H9 (cell line): ENCODE results near the gene FBXW4. TPM values are rescaled to one million over a fixed set of nuclear protein-coding genes. Genes with fewer than 3 reads are reported as not detected.

Source experiments
- DNase-seq: peaks from one replicate; pipeline ENCODE4 v3.0.0-alpha.2; 2017
- H2AFZ ChIP-seq: one replicate; pipeline ENCODE4 v1.6.1; 2013; ENCODE audit warnings: mild to moderate bottlenecking, low read length, control low read depth, moderate library complexity
- H2AK5ac ChIP-seq: 2 replicates; pipeline ENCODE4 v1.6.1; 2013; ENCODE audit warnings: low read length, control low read depth, mixed read lengths; ENCODE audit not compliant: insufficient read length
- H2BK120ac ChIP-seq: one replicate; pipeline ENCODE4 v1.6.1; 2013; ENCODE audit warnings: low read depth, mild to moderate bottlenecking, low read length, control low read depth, inconsistent platforms; ENCODE audit not compliant: poor library complexity, severe bottlenecking
- H2BK12ac ChIP-seq: 2 replicates; pipeline ENCODE4 v1.6.1; 2013; ENCODE audit warnings: low read length, control low read depth, mixed read lengths, low read depth; ENCODE audit not compliant: insufficient read length
- H2BK15ac ChIP-seq: 2 replicates; pipeline ENCODE4 v1.6.1; 2013; ENCODE audit warnings: low read depth, low read length, control low read depth
- H2BK20ac ChIP-seq: one replicate; pipeline ENCODE4 v1.6.1; 2013; ENCODE audit warnings: low read depth, mild to moderate bottlenecking, low read length, control low read depth, inconsistent platforms; ENCODE audit not compliant: poor library complexity, severe bottlenecking
- H2BK5ac ChIP-seq: 2 replicates; pipeline ENCODE4 v1.6.1; 2013; ENCODE audit warnings: low read length, control low read depth, mixed read lengths; ENCODE audit not compliant: insufficient read length
- H3K14ac ChIP-seq: 2 replicates; pipeline ENCODE4 v1.6.1; 2013; ENCODE audit warnings: low read length, control low read depth; ENCODE audit not compliant: insufficient read depth
- H3K18ac ChIP-seq: 2 replicates; pipeline ENCODE4 v1.6.1; 2013; ENCODE audit warnings: low read depth, mild to moderate bottlenecking, mixed read lengths, low read length, control low read depth; ENCODE audit not compliant: insufficient read length
- H3K23ac ChIP-seq: 2 replicates; pipeline ENCODE4 v1.6.1; 2013; ENCODE audit warnings: low read length, control low read depth, mixed read lengths, low read depth; ENCODE audit not compliant: insufficient read length
- H3K23me2 ChIP-seq: 2 replicates; pipeline ENCODE4 v1.6.1; 2013; ENCODE audit warnings: low read depth, mild to moderate bottlenecking, mixed read lengths, low read length, control low read depth; ENCODE audit not compliant: insufficient read length, poor library complexity, severe bottlenecking
- H3K27ac ChIP-seq: 2 replicates; pipeline ENCODE4 v1.5.1; 2013; ENCODE audit warnings: low read length, control low read depth, mixed read lengths, low read depth; ENCODE audit not compliant: insufficient read length
- H3K27me3 ChIP-seq: 2 replicates; pipeline ENCODE4 v1.6.1; 2013; ENCODE audit warnings: low read length, control low read depth, inconsistent platforms; ENCODE audit not compliant: insufficient read depth
- H3K4ac ChIP-seq: 2 replicates; pipeline ENCODE4 v1.6.1; 2013; ENCODE audit warnings: low read depth, mild to moderate bottlenecking, control low read depth, inconsistent platforms, low read length, moderate library complexity
- H3K4me1 ChIP-seq: 2 replicates; pipeline ENCODE4 v1.6.1; 2013; ENCODE audit warnings: low read length, control low read depth, inconsistent platforms; ENCODE audit not compliant: insufficient read depth
- H3K4me2 ChIP-seq: 2 replicates; pipeline ENCODE4 v1.6.1; 2013; ENCODE audit warnings: low read length, control low read depth, mixed read lengths; ENCODE audit not compliant: insufficient read length, insufficient read depth
- H3K56ac ChIP-seq: 2 replicates; pipeline ENCODE4 v1.6.1; 2013; ENCODE audit warnings: low read depth, mild to moderate bottlenecking, mixed read lengths, low read length, control low read depth; ENCODE audit not compliant: insufficient read length
- H3K79me1 ChIP-seq: 2 replicates; pipeline ENCODE4 v1.6.1; 2013; ENCODE audit warnings: low read depth, mild to moderate bottlenecking, moderate library complexity, low read length, control low read depth, inconsistent platforms; ENCODE audit not compliant: insufficient read depth, poor library complexity, severe bottlenecking
- H3K79me2 ChIP-seq: 2 replicates; pipeline ENCODE4 v1.6.1; 2013; ENCODE audit warnings: low read length, control low read depth, inconsistent platforms; ENCODE audit not compliant: insufficient read depth
- H3K9ac ChIP-seq: 2 replicates; pipeline ENCODE4 v1.6.1; 2013; ENCODE audit warnings: low read length, control low read depth, mixed read lengths; ENCODE audit not compliant: insufficient read length; ENCODE audit errors: extremely low read depth
- H3K9me3 ChIP-seq: one replicate; pipeline ENCODE4 v1.6.1; 2013; ENCODE audit warnings: low read depth, low read length, inconsistent platforms; ENCODE audit not compliant: control insufficient read depth
- H3T11ph ChIP-seq: one replicate; pipeline ENCODE4 v1.6.1; 2013; ENCODE audit warnings: mild to moderate bottlenecking, low read length, control low read depth, inconsistent platforms
- H4K20me1 ChIP-seq: one replicate; pipeline ENCODE4 v1.6.1; 2013; ENCODE audit not compliant: control insufficient read depth, insufficient read length, insufficient read depth
- H4K5ac ChIP-seq: 2 replicates; pipeline ENCODE4 v1.6.1; 2013; ENCODE audit warnings: low read depth, mild to moderate bottlenecking, mixed read lengths, low read length, control low read depth; ENCODE audit not compliant: insufficient read length
- H4K8ac ChIP-seq: replicated peaks from 2 replicates; pipeline ENCODE4 v1.6.1; 2013; ENCODE audit warnings: low read length, control low read depth, mixed read lengths, low read depth; ENCODE audit not compliant: insufficient read length
- H4K91ac ChIP-seq: 2 replicates; pipeline ENCODE4 v1.6.1; 2013; ENCODE audit warnings: low read depth, mild to moderate bottlenecking, moderate library complexity, mixed read lengths, low read length, control low read depth; ENCODE audit not compliant: insufficient read length
- H3K27ac Mint-ChIP-seq, 3 experiments: 2 replicates in 2 of 3; 3 replicates in 1 of 3; pipeline ENCODE4 v1.8.0; 2020 to 2021; ENCODE audit warnings: mixed read lengths in 3 of 3, mild to moderate bottlenecking in 1 of 3, moderate library complexity in 1 of 3
- H3K27me3 Mint-ChIP-seq: 2 replicates; pipeline ENCODE4 v1.8.0; 2021; ENCODE audit warnings: low read depth, mild to moderate bottlenecking, moderate library complexity, mixed read lengths
- H3K36me3 Mint-ChIP-seq, 3 experiments: 2 replicates in 2 of 3; 3 replicates in 1 of 3; pipeline ENCODE4 v1.8.0; 2020 to 2021; ENCODE audit warnings: low read depth in 3 of 3, mixed read lengths in 3 of 3; ENCODE audit not compliant: insufficient read depth in 1 of 3
- H3K4me1 Mint-ChIP-seq, 2 experiments: 2 replicates each; pipeline ENCODE4 v1.8.0; 2020; ENCODE audit warnings: mixed read lengths in 2 of 2
- H3K4me3 Mint-ChIP-seq, 2 experiments: 2 replicates in 1 of 2; 3 replicates in 1 of 2; pipeline ENCODE4 v1.8.0; 2020 to 2021; ENCODE audit warnings: mild to moderate bottlenecking in 2 of 2, mixed read lengths in 2 of 2, moderate library complexity in 1 of 2
- H3K9me3 Mint-ChIP-seq, 2 experiments: 2 replicates in 1 of 2; 3 replicates in 1 of 2; pipeline ENCODE4 v1.8.0; 2020; ENCODE audit warnings: mild to moderate bottlenecking in 2 of 2, mixed read lengths in 2 of 2, moderate library complexity in 1 of 2
- CTCF ChIP-seq: fragments of 200-600 bp; sonication (generic); conservative IDR thresholded peaks from 3 replicates; pipeline ENCODE4 v1.8.0; 2021; ENCODE audit warnings: antibody characterized with exemption, mild to moderate bottlenecking
- WGBS: extraction: QIAGEN DNeasy Blood & Tissue Kit; methylation state at CpG from one replicate; pipeline ENCODE4 v1.1.7; 2013; ENCODE audit warnings: missing lambda C conversion rate, low lambda C conversion rate, mixed read lengths; ENCODE audit not compliant: insufficient read length; ENCODE audit errors: extremely low coverage; 5-methylcytosine and 5-hydroxymethylcytosine counted together
- total RNA-seq: library from RNA; stranded (reverse); gene quantifications from 2 replicates; pipeline ENCODE4 v1.2.1, GENCODE V29; 2021

The FBXW4 gene
- total RNA-seq, 1 experiment from 2014 or later, result 41.6 TPM

- Histone ChIP-seq H3K4me2 (no peak overlapping the region), H2BK15ac (no peak overlapping the region), H3K9ac (no peak overlapping the region), H3K4ac (no peak overlapping the region), H2BK120ac (no peak overlapping the region), H3K4me1 (no peaks in the 10 kb centered on the region), H3K14ac (no peak overlapping the region), H3K79me1 (peaks cover 3% of the 10 kb centered on the region), H4K5ac (no peak overlapping the region), H2AK5ac (no peak overlapping the region), H4K91ac (no peak overlapping the region), H3T11ph (no peak overlapping the region), H2BK5ac (no peak overlapping the region), H3K9me3 (no peaks in the 10 kb centered on the region), H3K23ac (no peak overlapping the region), H2BK20ac (no peak overlapping the region), H3K27ac (no peak overlapping the region), H3K27me3 (no peaks in the 10 kb centered on the region), H4K8ac (no peak overlapping the region), H4K20me1 (no peaks in the 10 kb centered on the region), H3K56ac (no peak overlapping the region), H2AFZ (no peak overlapping the region), H3K23me2 (no peaks in the 10 kb centered on the region), H3K79me2 (no peaks in the 10 kb centered on the region), H2BK12ac (no peak overlapping the region), H3K18ac (no peak overlapping the region)
- TF ChIP-seq CTCF, result no peak
- WGBS, result no CpG with 5 or more reads among the region's 5 CpGs
- no peak overlapping the region for H3K4me3 Mint-ChIP-seq
- H3K27me3 Mint-ChIP-seq, result no peaks in the 10 kb centered on the region
- H3K36me3 Mint-ChIP-seq, result peaks cover 0 to 4% (median 0%) of the 10 kb centered on the region in 3 experiments; a peak in 1 of 7 replicates
- no peak for DNase-seq
- H3K27ac Mint-ChIP-seq, result no peak overlapping the region
- no peaks in the 10 kb centered on the region; a peak in 1 of 5 replicates for H3K9me3 Mint-ChIP-seq
- H3K4me1 Mint-ChIP-seq, result peaks cover 35 to 37% of the 10 kb centered on the region in 2 experiments
Observed at GRCh38 chr10:101686133-101686925, 8.6 kb downstream of the FBXW4 start.
